GM12878 (cell line): ENCODE measurements around the gene KLHDC8A. TPM values are rescaled to one million over a fixed set of nuclear protein-coding genes. Genes with fewer than 3 reads are reported as not detected.

Source experiments
- BHLHE40 ChIP-seq, 2 experiments: fragments of 450-650 bp in 1 of 2; IDR thresholded peaks; 2 replicates each; pipeline ENCODE4 v1.6.1; 2011 to 2017; ENCODE audit warnings: low read depth in 2 of 2, borderline replicate concordance in 1 of 2, improper control_type of control experiment in 1 of 2, low read length in 1 of 2, mild to moderate bottlenecking in 1 of 2
- KDM1A ChIP-seq: fragments of 200-600 bp; sonication (generic); IDR thresholded peaks from 2 replicates; pipeline ENCODE4 v1.6.1; 2016; ENCODE audit warnings: borderline replicate concordance
- LARP7 ChIP-seq: fragments of 450-650 bp; IDR thresholded peaks from 2 replicates; pipeline ENCODE4 v1.6.1; 2017; ENCODE audit warnings: mild to moderate bottlenecking
- MTA3 ChIP-seq: IDR thresholded peaks from 2 replicates; pipeline ENCODE4 v1.6.1; 2012; ENCODE audit warnings: low read length, inconsistent platforms, borderline replicate concordance
- MXI1 ChIP-seq: fragments of 150-350 bp; IDR thresholded peaks from 2 replicates; pipeline ENCODE4 v1.6.1; 2011; ENCODE audit warnings: low read depth, mild to moderate bottlenecking, inconsistent platforms, low read length, improper control_type of control experiment
- NFXL1 ChIP-seq: fragments of 450-650 bp; IDR thresholded peaks from 2 replicates; pipeline ENCODE4 v1.6.1; 2017; ENCODE audit warnings: antibody characterized with exemption, mild to moderate bottlenecking, borderline replicate concordance
- NFYB ChIP-seq: IDR thresholded peaks from 2 replicates; pipeline ENCODE4 v1.6.1; 2011; ENCODE audit warnings: low read depth, mild to moderate bottlenecking, low read length, improper control_type of control experiment, moderate library complexity; ENCODE audit not compliant: insufficient read depth
- PAX5 ChIP-seq: IDR thresholded peaks from 2 replicates; pipeline ENCODE4 v1.6.1; 2011; ENCODE audit warnings: low read depth, low read length, borderline replicate concordance
- RAD21 ChIP-seq: IDR thresholded peaks from 2 replicates; pipeline ENCODE4 v1.6.1; 2011; ENCODE audit warnings: mild to moderate bottlenecking, low read depth, low read length, moderate library complexity; ENCODE audit not compliant: insufficient read depth
- RAD51 ChIP-seq: fragments of 450-650 bp; IDR thresholded peaks from 2 replicates; pipeline ENCODE4 v1.6.1; 2016; ENCODE audit warnings: moderate library complexity, mild to moderate bottlenecking, inconsistent platforms
- RB1 ChIP-seq: fragments of 450-650 bp; formaldehyde crosslinking; IDR thresholded peaks from 2 replicates; pipeline ENCODE4 v1.6.1; 2017; ENCODE audit warnings: mild to moderate bottlenecking, borderline replicate concordance
- RELA ChIP-seq: fragments of 450-650 bp; IDR thresholded peaks from 2 replicates; pipeline ENCODE4 v1.8.0; 2014; ENCODE audit warnings: borderline replicate concordance; ENCODE audit not compliant: partially characterized antibody
- RELB ChIP-seq: fragments of 450-650 bp; IDR thresholded peaks from 2 replicates; pipeline ENCODE4 v1.6.1; 2017; ENCODE audit warnings: low read depth, mild to moderate bottlenecking, moderate library complexity
- REST ChIP-seq: IDR thresholded peaks from 2 replicates; pipeline ENCODE4 v1.6.1; 2012; ENCODE audit warnings: mild to moderate bottlenecking, low read depth, low read length
- RFX5 ChIP-seq: IDR thresholded peaks from 2 replicates; pipeline ENCODE4 v1.6.1; 2011; ENCODE audit warnings: low read depth, low read length, improper control_type of control experiment
- RUNX3 ChIP-seq: IDR thresholded peaks from 2 replicates; pipeline ENCODE4 v1.6.1; 2012; ENCODE audit warnings: low read length, inconsistent platforms
- SREBF2 ChIP-seq: IDR thresholded peaks from 2 replicates; pipeline ENCODE4 v1.6.1; 2012; ENCODE audit warnings: mild to moderate bottlenecking, low read length
- SRF ChIP-seq, 2 experiments: IDR thresholded peaks; 2 replicates each; pipeline ENCODE4 v1.6.1; 2011; ENCODE audit warnings: low read depth in 2 of 2, low read length in 2 of 2, mild to moderate bottlenecking in 1 of 2, moderate library complexity in 1 of 2
- TARDBP ChIP-seq: IDR thresholded peaks from 2 replicates; pipeline ENCODE4 v1.6.1; 2016; ENCODE audit warnings: borderline replicate concordance
- ZNF24 ChIP-seq: fragments of 450-650 bp; IDR thresholded peaks from 2 replicates; pipeline ENCODE4 v1.6.1; 2017; ENCODE audit warnings: antibody characterized with exemption, mild to moderate bottlenecking
- polyA plus RNA-seq, 11 experiments: library from polyadenylated mRNA; depleted of rRNA in 4 of 11; unstranded in 6 of 11; stranded (reverse) in 5 of 11; fragments of >200 nt; fragmentation: Nextera tagmentation in 4 of 11; fragmentation: Illumina TruSeq in 1 of 11; extraction: Ambion mirVana in 4 of 11; extraction: Trizol in 1 of 11; gene quantifications; 1 replicate in 1 of 11; 2 replicates in 10 of 11; pipeline versions ENCODE4 v1.2.1 to v1.2.3, GENCODE V29; 2011 to 2016; ENCODE audit warnings: inconsistent platforms in 2 of 11, missing spikeins in 2 of 11, low read depth in 1 of 11
- total RNA-seq, 4 experiments: library from RNA; depleted of rRNA in 3 of 4; stranded (reverse); fragments of >200 nt in 3 of 4; fragmentation: Illumina TruSeq in 1 of 4; extraction: Trizol in 1 of 4; gene quantifications; 2 replicates each; pipeline versions ENCODE4 v1.2.1 to v1.2.3, GENCODE V29; 2013 to 2021
- TF ChIP-seq, protein P1 (sequence below): fragments of 450-650 bp; IDR thresholded peaks from 2 replicates; pipeline ENCODE4 v1.6.1; 2016; ENCODE audit warnings: mild to moderate bottlenecking, moderate library complexity, borderline replicate concordance

The KLHDC8A gene
- total and polyA plus RNA-seq, 10 of the 15 experiments (the other 5 are each of a cell fraction or from before 2014, with no cell fraction given) = not detected

DNA sequence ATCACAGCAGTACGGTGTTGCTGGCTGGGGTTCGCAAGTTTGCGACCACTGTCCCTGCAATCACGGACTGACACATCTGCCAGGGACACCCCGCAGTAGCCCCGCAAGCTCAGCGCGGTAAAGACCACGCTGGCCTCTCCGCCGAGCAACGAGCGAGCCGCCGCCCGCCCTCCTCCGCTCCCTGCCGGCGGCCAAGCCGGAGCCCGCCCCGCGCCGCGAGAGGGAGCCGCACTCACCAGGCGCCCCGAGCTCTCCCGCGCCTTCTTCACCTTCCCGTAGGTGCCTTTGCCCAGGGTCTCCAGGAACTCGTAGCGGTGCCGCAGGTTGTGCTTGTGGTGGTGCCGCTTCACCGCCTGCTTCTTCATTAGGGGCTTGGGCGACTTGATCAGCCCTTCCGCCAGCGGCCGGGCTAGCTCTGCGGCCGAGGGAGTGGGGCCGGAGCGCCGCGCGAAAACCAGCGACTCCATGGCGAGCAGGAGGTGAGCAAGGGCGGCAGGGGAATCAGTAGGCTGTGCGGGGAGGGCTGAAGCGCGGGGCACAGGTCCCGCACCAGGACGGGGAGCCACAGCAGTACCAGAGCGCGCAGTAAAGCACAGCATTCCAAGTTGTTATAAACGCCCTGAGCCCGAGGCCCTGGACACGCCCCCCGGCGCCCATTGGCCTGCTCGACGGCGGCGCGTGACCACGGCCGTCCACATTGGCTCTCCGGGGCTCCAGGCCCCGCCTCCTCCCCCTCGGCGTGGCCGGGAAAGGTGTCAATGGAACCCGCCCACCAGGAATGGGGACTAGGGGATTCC is 35.4 kb downstream of the KLHDC8A start, which contains the start of gene NUAK2 (continued):
- TF ChIP-seq RAD21 = peak; percentile 9; the same call in 1 of the 2 replicates
- TF ChIP-seq BHLHE40 (IDR thresholded peaks at IDR 0.05; ENCODE audit: borderline replicate concordance in 1 of 2, low read depth in 2 of 2, low read length in 1 of 2) = peak; percentile 46 to 85; a peak in 3 of 4 replicates
- no peak for TF ChIP-seq REST
- no peak for TF ChIP-seq SRF (IDR thresholded peaks at IDR 0.05; ENCODE audit: low read depth in 2 of 2, low read length in 2 of 2)
- no peak for TF ChIP-seq RELA
- TF ChIP-seq RELB = no peak
- TF ChIP-seq RUNX3 = no peak
- peak; percentile 65; the same call in 1 of the 2 replicates for TF ChIP-seq LARP7
- TF ChIP-seq KDM1A = no peak
- TF ChIP-seq NFXL1 = no peak
- no peak for TF ChIP-seq SREBF2
- 0 out of 2 replicates have a peak, but pooled peaks have one; percentile 43 for TF ChIP-seq RFX5
- no peak for TF ChIP-seq TARDBP
- peak; percentile 45; the same call in 1 of the 2 replicates for TF ChIP-seq RAD51
- TF ChIP-seq, protein P1, sequence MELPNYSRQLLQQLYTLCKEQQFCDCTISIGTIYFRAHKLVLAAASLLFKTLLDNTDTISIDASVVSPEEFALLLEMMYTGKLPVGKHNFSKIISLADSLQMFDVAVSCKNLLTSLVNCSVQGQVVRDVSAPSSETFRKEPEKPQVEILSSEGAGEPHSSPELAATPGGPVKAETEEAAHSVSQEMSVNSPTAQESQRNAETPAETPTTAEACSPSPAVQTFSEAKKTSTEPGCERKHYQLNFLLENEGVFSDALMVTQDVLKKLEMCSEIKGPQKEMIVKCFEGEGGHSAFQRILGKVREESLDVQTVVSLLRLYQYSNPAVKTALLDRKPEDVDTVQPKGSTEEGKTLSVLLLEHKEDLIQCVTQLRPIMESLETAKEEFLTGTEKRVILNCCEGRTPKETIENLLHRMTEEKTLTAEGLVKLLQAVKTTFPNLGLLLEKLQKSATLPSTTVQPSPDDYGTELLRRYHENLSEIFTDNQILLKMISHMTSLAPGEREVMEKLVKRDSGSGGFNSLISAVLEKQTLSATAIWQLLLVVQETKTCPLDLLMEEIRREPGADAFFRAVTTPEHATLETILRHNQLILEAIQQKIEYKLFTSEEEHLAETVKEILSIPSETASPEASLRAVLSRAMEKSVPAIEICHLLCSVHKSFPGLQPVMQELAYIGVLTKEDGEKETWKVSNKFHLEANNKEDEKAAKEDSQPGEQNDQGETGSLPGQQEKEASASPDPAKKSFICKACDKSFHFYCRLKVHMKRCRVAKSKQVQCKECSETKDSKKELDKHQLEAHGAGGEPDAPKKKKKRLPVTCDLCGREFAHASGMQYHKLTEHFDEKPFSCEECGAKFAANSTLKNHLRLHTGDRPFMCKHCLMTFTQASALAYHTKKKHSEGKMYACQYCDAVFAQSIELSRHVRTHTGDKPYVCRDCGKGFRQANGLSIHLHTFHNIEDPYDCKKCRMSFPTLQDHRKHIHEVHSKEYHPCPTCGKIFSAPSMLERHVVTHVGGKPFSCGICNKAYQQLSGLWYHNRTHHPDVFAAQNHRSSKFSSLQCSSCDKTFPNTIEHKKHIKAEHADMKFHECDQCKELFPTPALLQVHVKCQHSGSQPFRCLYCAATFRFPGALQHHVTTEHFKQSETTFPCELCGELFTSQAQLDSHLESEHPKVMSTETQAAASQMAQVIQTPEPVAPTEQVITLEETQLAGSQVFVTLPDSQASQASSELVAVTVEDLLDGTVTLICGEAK = no peak
- TF ChIP-seq ZNF24 = 0 out of 2 replicates have a peak, but pooled peaks have one; percentile 3
- peak; percentile 62; the same call in 1 of the 2 replicates for TF ChIP-seq RB1
- TF ChIP-seq MTA3 = no peak
- 0 out of 2 replicates have a peak, but pooled peaks have one; percentile 2 for TF ChIP-seq MXI1
- TF ChIP-seq PAX5 = no peak
- peak; percentile 89 for TF ChIP-seq NFYB
